Smooth muscle cell (in vitro differentiated cells): ENCODE results near the gene BATF2. TPM values are rescaled to one million over a fixed set of nuclear protein-coding genes. Genes with fewer than 3 reads are reported as not detected.
"Not testable (repeated sequence)": the region's sequence is repeated elsewhere in the genome, so short reads cannot be mapped to it uniquely, and the experiment has no call there.

Source experiments
- DNase-seq: peaks from one replicate; lab custom pipeline; 2025; ENCODE audit not compliant: unreplicated experiment; lab: John Stamatoyannopoulos, UW
- H2AFZ ChIP-seq: fragments of 200-600 bp; sonication (generic); 2 replicates; pipeline ENCODE4 v1.6.0; 2016; ENCODE audit warnings: antibody characterized with exemption, low read depth, mild to moderate bottlenecking
- H3F3A ChIP-seq: fragments of 200-600 bp; sonication (generic); 2 replicates; pipeline ENCODE4 v1.6.0; 2017; ENCODE audit warnings: antibody characterized with exemption, low read depth
- H3K27ac ChIP-seq: fragments of 200-600 bp; sonication (generic); 2 replicates; pipeline ENCODE4 v1.5.1; 2016; ENCODE audit warnings: low read depth, mild to moderate bottlenecking
- H3K27me3 ChIP-seq: fragments of 200-600 bp; sonication (generic); 2 replicates; pipeline ENCODE4 v1.6.1; 2016; ENCODE audit warnings: low read depth, mild to moderate bottlenecking
- H3K36me3 ChIP-seq: fragments of 200-600 bp; sonication (generic); 2 replicates; pipeline ENCODE4 v1.5.1; 2016; ENCODE audit warnings: low read depth
- H3K4me1 ChIP-seq: fragments of 200-600 bp; sonication (generic); 2 replicates; pipeline ENCODE4 v1.5.1; 2016; ENCODE audit warnings: low read depth
- H3K4me2 ChIP-seq: fragments of 200-600 bp; sonication (generic); 2 replicates; pipeline ENCODE4 v1.6.0; 2016; ENCODE audit warnings: mild to moderate bottlenecking
- H3K4me3 ChIP-seq: fragments of 200-600 bp; sonication (generic); 2 replicates; pipeline ENCODE4 v1.5.1; 2016; ENCODE audit warnings: mild to moderate bottlenecking
- H3K79me2 ChIP-seq: fragments of 200-600 bp; sonication (generic); 2 replicates; pipeline ENCODE4 v1.6.0; 2016; ENCODE audit warnings: low read depth, mild to moderate bottlenecking
- H3K9ac ChIP-seq: fragments of 200-600 bp; sonication (generic); 2 replicates; pipeline ENCODE4 v1.6.0; 2016; ENCODE audit warnings: low read depth
- H3K9me3 ChIP-seq: fragments of 200-600 bp; sonication (generic); replicated peaks from 2 replicates; pipeline ENCODE4 v1.5.1; 2016; ENCODE audit warnings: low read depth
- H4K20me1 ChIP-seq: fragments of 200-600 bp; sonication (generic); 2 replicates; pipeline ENCODE4 v1.6.0; 2016; ENCODE audit warnings: low read depth
- CTCF ChIP-seq: fragments of 200-600 bp; sonication (generic); IDR thresholded peaks from 2 replicates; pipeline ENCODE4 v1.5.1; 2017; ENCODE audit warnings: borderline replicate concordance, mild to moderate bottlenecking, antibody characterized with exemption; ENCODE audit not compliant: insufficient read depth, poor library complexity, severe bottlenecking
- WGBS: methylation state at CpG from one replicate; pipeline ENCODE4 v1.1.7; 2016; ENCODE audit warnings: low lambda C conversion rate; 5-methylcytosine and 5-hydroxymethylcytosine counted together
- polyA plus RNA-seq: library from polyadenylated mRNA; unstranded; fragments of >200 nt; fragmentation: Nextera tagmentation; extraction: Ambion mirVana; gene quantifications from 2 replicates; pipeline ENCODE4 v1.2.1, GENCODE V29; 2016
- total RNA-seq: library from RNA; depleted of rRNA; stranded (reverse); fragments of >200 nt; gene quantifications from 2 replicates; pipeline ENCODE4 v1.2.3, GENCODE V29; 2014

Gene BATF2
- total and polyA plus RNA-seq, 2 experiments from 2014 or later, result 0.41 TPM; not detected in 1

- peak; percentile 89 for TF ChIP-seq CTCF
- H3K79me2 ChIP-seq, result peaks cover 6% of the 10 kb centered on the region
- peak within 1 kb of the TSS; percentile 68 for H3K4me3 ChIP-seq
- peak within 1 kb of the TSS; percentile 42 for H3K9ac ChIP-seq
- no peaks in the 10 kb centered on the region for H4K20me1 ChIP-seq
- peak within 1 kb of the TSS; percentile 57 for H3K27ac ChIP-seq
- peak within 1 kb of the TSS; percentile 85 for H3K4me2 ChIP-seq
- peaks cover 5% of the 10 kb centered on the region for H3K4me1 ChIP-seq
- 2% methylated on average over 43 of the region's 51 CpGs for WGBS
- H3K9me3 ChIP-seq, result no peaks in the 10 kb centered on the region
- peak; percentile 92 for DNase-seq
- H2AFZ ChIP-seq, result peak within 1 kb of the TSS; percentile 95
- no peaks in the 10 kb centered on the region for H3K27me3 ChIP-seq
- no peaks in the 10 kb centered on the region for H3F3A ChIP-seq
- H3K36me3 ChIP-seq, result no peaks in the 10 kb centered on the region
Observed at GRCh38 chr11:65027213-65028067, 30.7 kb upstream of the BATF2 start, which contains the start of gene SNX15. Gene SNX15 (plus strand): TSS chr11:65027439. CDS start chr11:65027538, 99 bp downstream.

GRCh38 chr11:65026810-65027209, 30.0 kb upstream of the BATF2 start:
- peak overlapping the region; percentile 57 for H3K27ac ChIP-seq
- DNase-seq, result no peak

GRCh38 chr11:65023502-65023901, 26.7 kb upstream of the BATF2 start:
- H3F3A ChIP-seq, H3K36me3 ChIP-seq, H3K27ac ChIP-seq, H3K9me3 ChIP-seq, H3K27me3 ChIP-seq, H4K20me1 ChIP-seq, H2AFZ ChIP-seq, H3K4me3 ChIP-seq, H3K9ac ChIP-seq, H3K4me2 ChIP-seq, DNase-seq, H3K79me2 ChIP-seq, H3K4me1 ChIP-seq: not testable (repeated sequence)
- WGBS, result 91% methylated on average over 8 of the region's 8 CpGs

More at GRCh38 chr11:65026810-65027209, 30.0 kb upstream of the BATF2 start:
- no peaks in the 10 kb centered on the region for H3K9me3 ChIP-seq
- peak overlapping the region; percentile 85 for H3K4me2 ChIP-seq
- no peak for TF ChIP-seq CTCF
- peaks cover 5% of the 10 kb centered on the region for H3K4me1 ChIP-seq
- no peaks in the 10 kb centered on the region for H3K36me3 ChIP-seq
- peak overlapping the region; percentile 95 for H2AFZ ChIP-seq
- H3K4me3 ChIP-seq, result peak overlapping the region; percentile 68
- peaks cover 6% of the 10 kb centered on the region for H3K79me2 ChIP-seq
- no peaks in the 10 kb centered on the region for H3F3A ChIP-seq
- 62% methylated on average over 10 of the region's 10 CpGs for whole genome bisulfite sequencing
- H4K20me1 ChIP-seq, result no peaks in the 10 kb centered on the region
- no peaks in the 10 kb centered on the region for H3K27me3 ChIP-seq
- H3K9ac ChIP-seq, result peak overlapping the region; percentile 42

GRCh38 chr11:65021509-65021908, 24.7 kb upstream of the BATF2 start:
- Histone ChIP-seq H4K20me1 (no peaks in the 10 kb centered on the region), H3K9ac (no peak overlapping the region), H3K79me2 (no peaks in the 10 kb centered on the region), H3K4me1 (no peaks in the 10 kb centered on the region), H3F3A (no peaks in the 10 kb centered on the region), H3K9me3 (no peaks in the 10 kb centered on the region), H3K27me3 (no peaks in the 10 kb centered on the region), H2AFZ (no peak overlapping the region), H3K36me3 (no peaks in the 10 kb centered on the region), H3K27ac (no peak overlapping the region), H3K4me3 (no peak overlapping the region), H3K4me2 (no peak overlapping the region)
- WGBS, result 96% methylated on average over 11 of the region's 11 CpGs
- no peak for TF ChIP-seq CTCF
- DNase-seq, result no peak
